H1 (cell line): ENCODE results near the gene IL17A. TPM values are rescaled to one million over a fixed set of nuclear protein-coding genes. Genes with fewer than 3 reads are reported as not detected.

ENCODE experiments used
- CTCF ChIA-PET: fragments of 300-600 bp; sonication (Branson Sonifier 250); formaldehyde crosslinking; loops from one replicate; lab custom pipeline; 2021; ENCODE audit not compliant: partially characterized antibody; lab: Charles Lee
- POLR2A ChIA-PET: fragments of 300-600 bp; sonication (Branson Sonifier 250); formaldehyde crosslinking; loops from one replicate; lab custom pipeline; 2021; ENCODE audit warnings: inconsistent platforms; ENCODE audit not compliant: partially characterized antibody; lab: Charles Lee
- DNase-seq, 2 experiments: peaks; one replicate each; pipeline versions ENCODE4 v3.0.0 to v3.0.0-alpha.2; 2010 to 2022; ENCODE audit warnings: low spot score in 2 of 2, low read depth in 1 of 2, mixed read lengths in 1 of 2
- FAIRE-seq: peaks from 2 replicates; lab custom pipeline; 2011; peaks lifted over from hg19 to GRCh38; lab: Jason Lieb, UNC
- H2AFZ ChIP-seq: 2 replicates; pipeline ENCODE4 v1.8.1; 2012; ENCODE audit warnings: low read length, inconsistent platforms
- H2AK5ac ChIP-seq: 2 replicates; pipeline ENCODE4 v1.6.1; 2013; ENCODE audit warnings: low read depth, low read length
- H2BK120ac ChIP-seq: replicated peaks from 2 replicates; pipeline ENCODE3; 2013; ENCODE audit warnings: low read depth, low read length, inconsistent platforms
- H2BK12ac ChIP-seq: 2 replicates; pipeline ENCODE4 v1.6.1; 2013; ENCODE audit warnings: low read depth, low read length
- H2BK15ac ChIP-seq: 2 replicates; pipeline ENCODE4 v1.6.1; 2013; ENCODE audit warnings: low read length
- H2BK20ac ChIP-seq: 2 replicates; pipeline ENCODE4 v1.6.1; 2013; ENCODE audit warnings: low read length
- H2BK5ac ChIP-seq: 2 replicates; pipeline ENCODE4 v1.6.1; 2013; ENCODE audit warnings: low read depth, low read length
- H3K14ac ChIP-seq: 2 replicates; pipeline ENCODE4 v1.6.1; 2013; ENCODE audit warnings: inconsistent platforms; ENCODE audit not compliant: insufficient read length
- H3K18ac ChIP-seq: 2 replicates; pipeline ENCODE4 v1.6.1; 2013; ENCODE audit warnings: low read length; ENCODE audit errors: extremely low read depth
- H3K23ac ChIP-seq: 2 replicates; pipeline ENCODE4 v1.6.1; 2013; ENCODE audit warnings: inconsistent platforms; ENCODE audit not compliant: insufficient read length
- H3K23me2 ChIP-seq: 2 replicates; pipeline ENCODE4 v1.6.1; 2013; ENCODE audit warnings: low read depth, low read length
- H3K27ac ChIP-seq: 2 replicates; pipeline ENCODE4 v1.6.1; 2011; ENCODE audit warnings: low read depth, low read length, inconsistent platforms
- H3K27me3 ChIP-seq, 4 experiments: replicated peaks in 1 of 4; 1 replicate in 1 of 4; 2 replicates in 3 of 4; pipeline versions ENCODE4 v1.6.1 to v1.8.1; 2011 to 2013; ENCODE audit warnings: low read length in 3 of 4, mild to moderate bottlenecking in 3 of 4, inconsistent platforms in 2 of 4, mixed read lengths in 2 of 4, moderate library complexity in 1 of 4; ENCODE audit not compliant: control insufficient read depth in 3 of 4, insufficient read depth in 3 of 4; ENCODE audit errors: extremely low read depth in 1 of 4
- H3K36me3 ChIP-seq, 4 experiments: 2 replicates each; pipeline versions ENCODE4 v1.6.1 to v1.8.1; 2011 to 2013; ENCODE audit warnings: mild to moderate bottlenecking in 4 of 4, low read length in 3 of 4, moderate library complexity in 2 of 4, control low read depth in 1 of 4, inconsistent platforms in 1 of 4; ENCODE audit not compliant: insufficient read depth in 4 of 4, control insufficient read depth in 2 of 4
- H3K4ac ChIP-seq: replicated peaks from 2 replicates; pipeline ENCODE3; 2013; ENCODE audit warnings: low read length, low read depth, mixed read lengths, inconsistent platforms; ENCODE audit not compliant: insufficient read length
- H3K4me1 ChIP-seq, 4 experiments: replicated peaks in 1 of 4; 1 replicate in 1 of 4; 2 replicates in 3 of 4; pipeline versions ENCODE4 v1.6.1 to v1.8.1; 2011 to 2013; ENCODE audit warnings: low read length in 3 of 4, inconsistent platforms in 2 of 4, mixed read lengths in 1 of 4; ENCODE audit not compliant: insufficient read depth in 4 of 4, control insufficient read depth in 3 of 4
- H3K4me2 ChIP-seq, 2 experiments: 2 replicates each; pipeline versions ENCODE4 v1.6.1 to v1.8.1; 2011 to 2013; ENCODE audit warnings: low read depth in 2 of 2, low read length in 2 of 2, control low read depth in 1 of 2, inconsistent platforms in 1 of 2, mild to moderate bottlenecking in 1 of 2; ENCODE audit not compliant: insufficient read depth in 1 of 2
- H3K4me3 ChIP-seq, 4 experiments: fragments of 200-600, 300-600 bp in 1 of 4; sonication (generic), shearing (Covaris generic), sonication (Bioruptor Twin) in 1 of 4; 2 replicates each; pipeline versions ENCODE4 v1.5.1 to v1.8.1; 2011 to 2016; ENCODE audit warnings: low read length in 4 of 4, low read depth in 3 of 4, control low read depth in 2 of 4, inconsistent platforms in 2 of 4, mild to moderate bottlenecking in 2 of 4, mixed read lengths in 1 of 4, moderate library complexity in 1 of 4; ENCODE audit not compliant: insufficient read depth in 2 of 4; ENCODE audit errors: extremely low read depth in 1 of 4
- H3K56ac ChIP-seq: replicated peaks from 2 replicates; pipeline ENCODE3; 2013; ENCODE audit warnings: low read depth, mild to moderate bottlenecking, mixed read lengths, low read length, inconsistent platforms; ENCODE audit not compliant: insufficient read length
- H3K79me1 ChIP-seq: 2 replicates; pipeline ENCODE4 v1.6.1; 2013; ENCODE audit warnings: low read depth, low read length, control low read depth
- H3K79me2 ChIP-seq, 2 experiments: 2 replicates each; pipeline versions ENCODE4 v1.6.1 to v1.8.1; 2012 to 2013; ENCODE audit warnings: low read length in 2 of 2, mild to moderate bottlenecking in 2 of 2, inconsistent platforms in 1 of 2; ENCODE audit not compliant: insufficient read depth in 2 of 2, control insufficient read depth in 1 of 2
- H3K9ac ChIP-seq, 4 experiments: replicated peaks in 1 of 4; 1 replicate in 1 of 4; 2 replicates in 3 of 4; pipeline versions ENCODE4 v1.6.1 to v1.8.1; 2011 to 2013; ENCODE audit warnings: low read depth in 3 of 4, low read length in 3 of 4, control low read depth in 2 of 4, mild to moderate bottlenecking in 2 of 4, moderate library complexity in 2 of 4, inconsistent platforms in 1 of 4; ENCODE audit errors: extremely low read depth in 1 of 4
- H3K9me3 ChIP-seq, 2 experiments: 2 replicates each; pipeline versions ENCODE4 v1.6.1 to v1.8.1; 2012 to 2013; ENCODE audit warnings: mild to moderate bottlenecking in 2 of 2, moderate library complexity in 2 of 2, control low read depth in 1 of 2, inconsistent platforms in 1 of 2, low read depth in 1 of 2, low read length in 1 of 2, mixed read lengths in 1 of 2; ENCODE audit not compliant: insufficient read depth in 2 of 2
- H4K20me1 ChIP-seq, 2 experiments: replicated peaks in 1 of 2; 2 replicates each; pipeline versions ENCODE3 to v1.8.1; 2011 to 2013; ENCODE audit warnings: inconsistent platforms in 2 of 2, low read length in 2 of 2, mild to moderate bottlenecking in 1 of 2; ENCODE audit not compliant: insufficient read depth in 2 of 2, control insufficient read depth in 1 of 2
- H4K5ac ChIP-seq: 2 replicates; pipeline ENCODE4 v1.6.1; 2013; ENCODE audit warnings: low read length, low read depth, mixed read lengths, inconsistent platforms; ENCODE audit not compliant: insufficient read length
- H4K8ac ChIP-seq: 2 replicates; pipeline ENCODE4 v1.8.0; 2013; ENCODE audit warnings: mild to moderate bottlenecking, moderate library complexity, low read length, inconsistent platforms; ENCODE audit not compliant: insufficient read depth; ENCODE audit errors: extremely low read depth
- H4K91ac ChIP-seq: replicated peaks from 2 replicates; pipeline ENCODE3; 2013; ENCODE audit warnings: low read length, mixed read lengths, inconsistent platforms; ENCODE audit not compliant: insufficient read length
- CEBPB ChIP-seq: IDR thresholded peaks from 2 replicates; pipeline ENCODE4 v1.6.1; 2012; ENCODE audit warnings: low read depth, low read length
- EGR1 ChIP-seq: IDR thresholded peaks from 2 replicates; pipeline ENCODE4 v1.6.1; 2011; ENCODE audit warnings: low read depth, low read length, borderline replicate concordance
- HDAC6 ChIP-seq: IDR thresholded peaks from one replicate; pipeline ENCODE4 v1.7.1; 2012; ENCODE audit warnings: low read depth, mild to moderate bottlenecking, inconsistent platforms, low read length, moderate library complexity
- MAFK ChIP-seq: IDR thresholded peaks from 2 replicates; pipeline ENCODE4 v1.6.1; 2012; ENCODE audit warnings: low read depth, mild to moderate bottlenecking, improper control_type of control experiment, low read length
- POLR2A ChIP-seq, 2 experiments: IDR thresholded peaks; 1 replicate in 1 of 2; 2 replicates in 1 of 2; pipeline ENCODE4 v1.6.1; 2011; ENCODE audit warnings: low read depth in 2 of 2, low read length in 2 of 2, mild to moderate bottlenecking in 2 of 2; ENCODE audit errors: control extremely low read depth in 1 of 2
- SP1 ChIP-seq: IDR thresholded peaks from 2 replicates; pipeline ENCODE4 v1.6.1; 2011; ENCODE audit warnings: low read depth, low read length
- SUZ12 ChIP-seq: fragments of 200-600 bp; sonication (generic); IDR thresholded peaks from 2 replicates; pipeline ENCODE4 v1.6.1; 2012; ENCODE audit warnings: mild to moderate bottlenecking, inconsistent platforms, low read length, moderate library complexity, mixed read lengths
- TAF1 ChIP-seq: IDR thresholded peaks from 2 replicates; pipeline ENCODE4 v1.6.1; 2011; ENCODE audit warnings: mild to moderate bottlenecking, low read depth, low read length
- TEAD4 ChIP-seq: IDR thresholded peaks from 2 replicates; pipeline ENCODE4 v1.6.1; 2012; ENCODE audit warnings: low read depth, low read length, inconsistent platforms, mixed read lengths
- WGBS, 2 experiments: shearing (Covaris generic) in 1 of 2; methylation state at CpG; one replicate each; pipeline versions ENCODE4 v1.1.6 to v1.1.7; 2013 to 2015; ENCODE audit warnings: low lambda C conversion rate in 2 of 2, mixed read lengths in 2 of 2, inconsistent platforms in 1 of 2, low coverage in 1 of 2, missing lambda C conversion rate in 1 of 2; ENCODE audit not compliant: insufficient replicate concordance in 2 of 2, insufficient coverage in 1 of 2, insufficient read length in 1 of 2; ENCODE audit errors: extremely low coverage in 1 of 2, missing lambda C conversion rate in 1 of 2; 5-methylcytosine and 5-hydroxymethylcytosine counted together
- polyA plus RNA-seq, 7 experiments: library from polyadenylated mRNA; depleted of rRNA in 3 of 7; stranded (reverse) in 5 of 7; unstranded in 2 of 7; fragments of >200 nt in 5 of 7; fragments of 200-250 nt in 2 of 7; gene quantifications; 1 replicate in 5 of 7; 2 replicates in 1 of 7; 4 replicates in 1 of 7; pipeline versions ENCODE4 v1.2.1 to v1.2.3, GENCODE V29; 2011 to 2013; ENCODE audit warnings: missing spikeins in 2 of 7, mixed read lengths in 2 of 7
- total RNA-seq: library from RNA; stranded (reverse); fragmentation: NEBNext Ultra II Directional; extraction: Animal tissue kit (Norgen Biotek cat#: 25700); gene quantifications from 2 replicates; pipeline ENCODE4 v1.2.1, GENCODE V29; 2021

Gene IL17A
- total and polyA plus RNA-seq, 2 of the 8 experiments (the other 6 are each of a cell fraction or from before 2014, with no cell fraction given): not detected

GRCh38 chr6:52161689-52162438 is 24.3 kb upstream of the IL17A start:
- no peak overlapping the region for H3K4ac ChIP-seq
- no peak overlapping the region for H2BK5ac ChIP-seq
- ChIA-PET POLR2A (interaction anchor here (2.4 kb wide), 1 partner anchor 100 kb away, joined by 8 read pairs; no protein-coding TSS in a partner anchor), CTCF (interaction anchor here (0.6 to 8.7 kb wide), 18 partner anchors 8 to 112 kb away, joined by 3 to 149 read pairs (median 4); no protein-coding TSS in a partner anchor)
- no peak overlapping the region for H3K56ac ChIP-seq
- no peak overlapping the region for H2AK5ac ChIP-seq
- no peak overlapping the region for H4K5ac ChIP-seq
- no peak overlapping the region for H2BK20ac ChIP-seq
- no peak overlapping the region for H2BK15ac ChIP-seq
- H3K9ac ChIP-seq: no peak overlapping the region
- peaks cover 0 to 2% (median under 1%) of the 10 kb centered on the region in 4 experiments; a peak in 1 of 7 replicates for H3K4me1 ChIP-seq
- no peak overlapping the region for H3K14ac ChIP-seq
- H4K20me1 ChIP-seq: no peaks in the 10 kb centered on the region
- no peak for TF ChIP-seq HDAC6
- TF ChIP-seq POLR2A (IDR thresholded peaks at IDR 0.05; ENCODE audit: control extremely low read depth in 1 of 2, low read depth in 2 of 2, low read length in 2 of 2): no peak
- TF ChIP-seq SP1: no peak
- no peak for TF ChIP-seq TAF1
- no peak for TF ChIP-seq CEBPB
- TF ChIP-seq TEAD4: no peak
- no peak for TF ChIP-seq SUZ12
- TF ChIP-seq EGR1: no peak
- TF ChIP-seq MAFK: no peak
- no peak overlapping the region for H3K4me2 ChIP-seq
- WGBS, 2 experiments: 62% methylated on average over 3 of the region's 3 CpGs; no CpG with 5 or more reads in 1 of the 2 experiments
- no peak overlapping the region for H3K4me3 ChIP-seq
- H3K9me3 ChIP-seq: peaks cover 5 to 13% of the 10 kb centered on the region in 2 experiments; a peak in 3 of 4 replicates
- no peak overlapping the region for H2BK12ac ChIP-seq
- no peak overlapping the region for H2AFZ ChIP-seq
- no peak for DNase-seq
- H4K8ac ChIP-seq: no peak overlapping the region
- no peak overlapping the region for H3K27ac ChIP-seq
- H2BK120ac ChIP-seq: no peak overlapping the region
- no peaks in the 10 kb centered on the region for H3K79me2 ChIP-seq
- no peak overlapping the region for H4K91ac ChIP-seq
- no peak for FAIRE-seq
- no peak overlapping the region for H3K23ac ChIP-seq
- no peaks in the 10 kb centered on the region; a peak in 1 of 8 replicates for H3K36me3 ChIP-seq
- no peak overlapping the region for H3K18ac ChIP-seq
- no peaks in the 10 kb centered on the region for H3K23me2 ChIP-seq
- no peaks in the 10 kb centered on the region for H3K79me1 ChIP-seq
- H3K27me3 ChIP-seq: peaks cover 0 to 1% (median 0%) of the 10 kb centered on the region in 4 experiments; a peak in 2 of 7 replicates
